Erythroblast (primary cell): ENCODE results near the gene CLTRN.

Source experiments
- GATA1 ChIP-seq: IDR thresholded peaks from 2 replicates; pipeline ENCODE4 v1.6.1; 2011; ENCODE audit warnings: low read depth, mild to moderate bottlenecking, control low read depth, low read length, moderate library complexity
- POLR2A ChIP-seq: IDR thresholded peaks from 2 replicates; pipeline ENCODE4 v1.6.1; 2011; ENCODE audit warnings: mild to moderate bottlenecking, low read length

- TF ChIP-seq POLR2A (no peak), GATA1 (no peak)
Measured at GRCh38 chrX:15599461-15599860, 65.1 kb downstream of the CLTRN start.
